Esophagus muscularis mucosa (tissue), 4 donors: ENCODE measurements around the gene DAAM2. TPM values are rescaled to one million over a fixed set of nuclear protein-coding genes. Genes with fewer than 3 reads are reported as not detected.

Experiments
- DNase-seq: peaks from one replicate; pipeline ENCODE4 v3.0.0-alpha.2; 2017; ENCODE audit errors: extremely low spot score
- H3K27ac ChIP-seq, 4 donors: fragments of 200-600 bp; sonication (generic); replicated peaks in 1 of 4; 1 replicate in 3 of 4; 2 replicates in 1 of 4; pipeline ENCODE4 v1.5.1; 2016 to 2019; ENCODE audit warnings: mild to moderate bottlenecking in 1 of 4
- H3K27me3 ChIP-seq, 4 donors: fragments of 200-600 bp; sonication (generic); one replicate each; pipeline versions ENCODE4 v1.5.1 to v1.6.0; 2016 to 2019
- H3K36me3 ChIP-seq, 4 donors: fragments of 200-600 bp; sonication (generic); one replicate each; pipeline ENCODE4 v1.5.1; 2016 to 2019
- H3K4me1 ChIP-seq, 4 donors: fragments of 200-600 bp; sonication (generic); one replicate each; pipeline ENCODE4 v1.5.1; 2016 to 2019
- H3K4me3 ChIP-seq, 4 donors: fragments of 200-600 bp; sonication (generic); 1 replicate in 2 of 4; 2 replicates in 2 of 4; pipeline ENCODE4 v1.5.1; 2016 to 2019; ENCODE audit warnings: mild to moderate bottlenecking in 4 of 4, moderate library complexity in 1 of 4
- H3K9me3 ChIP-seq, 4 donors: fragments of 200-600 bp; sonication (generic); 1 replicate in 3 of 4; 2 replicates in 1 of 4; pipeline ENCODE4 v1.5.1; 2016 to 2019
- EP300 ChIP-seq: sonication (generic); formaldehyde crosslinking; IDR thresholded peaks from one replicate; pipeline ENCODE4 v1.6.1; 2017; ENCODE audit warnings: antibody characterized with exemption
- POLR2A ChIP-seq: fragments of 450-650 bp; IDR thresholded peaks from one replicate; pipeline ENCODE4 v1.6.1; 2017; ENCODE audit warnings: antibody characterized with exemption, moderate library complexity, mild to moderate bottlenecking, low read depth
- POLR2AphosphoS5 ChIP-seq, 2 donors: sonication (generic); formaldehyde crosslinking; IDR thresholded peaks; one replicate each; pipeline ENCODE4 v1.6.1; 2017; ENCODE audit warnings: antibody characterized with exemption in 2 of 2
- WGBS: methylation state at CpG from one replicate; pipeline ENCODE4 v1.1.5; 2018; 5-methylcytosine and 5-hydroxymethylcytosine counted together
- intact Hi-C: fragments of 100-400 bp; cut with DNase I; formaldehyde crosslinking; loops from one replicate; pipeline ENCODE4 v1.15.1; 2023
- total RNA-seq, 4 donors: library from RNA; depleted of rRNA; stranded (reverse); fragments of >200 nt; gene quantifications; one replicate each; pipeline versions ENCODE4 v1.1.0 to v1.2.1, GENCODE V29; 2016
- TF ChIP-seq, protein P1 (sequence below), 3 experiments: fragments of 200-600 bp in 2 of 3; fragments of 450-650 bp in 1 of 3; sonication (generic) in 2 of 3; IDR thresholded peaks; one replicate each; pipeline ENCODE4 v1.5.1; 2017 to 2019; ENCODE audit warnings: antibody characterized with exemption in 3 of 3, mild to moderate bottlenecking in 2 of 3, moderate library complexity in 1 of 3

Gene DAAM2
- total RNA-seq, 4 donors from 2014 or later: 221 to 446 (median 392) TPM

GRCh38 chr6:39816747-39817146 is 24.6 kb downstream of the DAAM2 start:
- Histone ChIP-seq H3K4me1 (peaks cover 48 to 100% (median 100%) of the 10 kb centered on the region in 4 donors), H3K27ac (peak overlapping the region; percentile 81 to 97 (median 88)), H3K27me3 (no peaks in the 10 kb centered on the region), H3K4me3 (no peak overlapping the region), H3K36me3 (peaks cover 0 to 12% (median 4%) of the 10 kb centered on the region in 4 donors), H3K9me3 (no peaks in the 10 kb centered on the region)
- WGBS: 51% methylated on average over 7 of the region's 7 CpGs
- intact Hi-C loops: no loop called here
- no peak for DNase-seq
- TF ChIP-seq, protein P1, sequence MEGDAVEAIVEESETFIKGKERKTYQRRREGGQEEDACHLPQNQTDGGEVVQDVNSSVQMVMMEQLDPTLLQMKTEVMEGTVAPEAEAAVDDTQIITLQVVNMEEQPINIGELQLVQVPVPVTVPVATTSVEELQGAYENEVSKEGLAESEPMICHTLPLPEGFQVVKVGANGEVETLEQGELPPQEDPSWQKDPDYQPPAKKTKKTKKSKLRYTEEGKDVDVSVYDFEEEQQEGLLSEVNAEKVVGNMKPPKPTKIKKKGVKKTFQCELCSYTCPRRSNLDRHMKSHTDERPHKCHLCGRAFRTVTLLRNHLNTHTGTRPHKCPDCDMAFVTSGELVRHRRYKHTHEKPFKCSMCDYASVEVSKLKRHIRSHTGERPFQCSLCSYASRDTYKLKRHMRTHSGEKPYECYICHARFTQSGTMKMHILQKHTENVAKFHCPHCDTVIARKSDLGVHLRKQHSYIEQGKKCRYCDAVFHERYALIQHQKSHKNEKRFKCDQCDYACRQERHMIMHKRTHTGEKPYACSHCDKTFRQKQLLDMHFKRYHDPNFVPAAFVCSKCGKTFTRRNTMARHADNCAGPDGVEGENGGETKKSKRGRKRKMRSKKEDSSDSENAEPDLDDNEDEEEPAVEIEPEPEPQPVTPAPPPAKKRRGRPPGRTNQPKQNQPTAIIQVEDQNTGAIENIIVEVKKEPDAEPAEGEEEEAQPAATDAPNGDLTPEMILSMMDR (IDR thresholded peaks at IDR 0.05): peak in 1 of 3 experiments; percentile 11
- TF ChIP-seq EP300: peak; percentile 74
- no peak for TF ChIP-seq POLR2A
- TF ChIP-seq POLR2AphosphoS5 (IDR thresholded peaks at IDR 0.05): peak; percentile 68 to 80

- H3K4me3 ChIP-seq: no peak overlapping the region
- no peaks in the 10 kb centered on the region for H3K9me3 ChIP-seq
- peaks cover 0 to 12% (median 4%) of the 10 kb centered on the region in 4 donors for H3K36me3 ChIP-seq
- H3K4me1 ChIP-seq: peaks cover 50 to 100% (median 100%) of the 10 kb centered on the region in 4 donors
- intact Hi-C loops: no loop called here
- H3K27ac ChIP-seq: peak overlapping the region; percentile 81 to 97 (median 88)
- no peak for DNase-seq
- TF ChIP-seq, protein P1 (IDR thresholded peaks at IDR 0.05): no peak
- TF ChIP-seq POLR2AphosphoS5 (IDR thresholded peaks at IDR 0.05): peak in 1 of 2 donors; percentile 44
- H3K27me3 ChIP-seq: no peaks in the 10 kb centered on the region
- WGBS: 55% methylated on average over 2 of the region's 2 CpGs
Observed at GRCh38 chr6:39818695-39819094, 26.5 kb downstream of the DAAM2 start.

DNA sequence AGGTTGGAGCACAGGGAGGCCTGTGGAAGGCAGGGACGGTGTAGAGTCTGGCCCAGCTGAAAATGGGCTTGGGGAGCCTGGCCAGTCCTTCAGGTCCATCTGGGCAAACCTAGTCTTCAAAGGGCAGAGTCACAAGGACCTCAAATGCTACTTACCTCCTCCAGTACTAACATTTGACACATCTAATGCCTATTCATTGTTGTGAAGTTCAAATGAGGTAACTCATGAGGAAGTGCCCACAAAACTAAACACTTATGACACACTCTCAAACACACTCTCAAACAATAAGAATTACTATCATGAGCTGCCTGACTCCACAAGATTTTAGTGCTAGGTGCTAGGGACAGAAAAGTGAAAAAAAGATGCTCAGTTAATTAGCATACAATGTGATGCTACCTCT is 27.1 kb downstream of the DAAM2 start:
- Histone ChIP-seq H3K36me3 (peaks cover 0 to 12% (median 4%) of the 10 kb centered on the region in 4 donors), H3K4me1 (peaks cover 52 to 100% (median 100%) of the 10 kb centered on the region in 4 donors), H3K27me3 (no peaks in the 10 kb centered on the region), H3K27ac (peak overlapping the region; percentile 81 to 97 (median 88)), H3K9me3 (no peaks in the 10 kb centered on the region), H3K4me3 (no peak overlapping the region)
- WGBS: 57% methylated on average over 1 of the region's 1 CpG
- DNase-seq: no peak
- intact Hi-C loops: no loop called here
- TF ChIP-seq POLR2A (no peak), EP300 (no peak), POLR2AphosphoS5 (IDR thresholded peaks at IDR 0.05) (no peak)
- TF ChIP-seq, protein P1 (IDR thresholded peaks at IDR 0.05): no peak

DNA sequence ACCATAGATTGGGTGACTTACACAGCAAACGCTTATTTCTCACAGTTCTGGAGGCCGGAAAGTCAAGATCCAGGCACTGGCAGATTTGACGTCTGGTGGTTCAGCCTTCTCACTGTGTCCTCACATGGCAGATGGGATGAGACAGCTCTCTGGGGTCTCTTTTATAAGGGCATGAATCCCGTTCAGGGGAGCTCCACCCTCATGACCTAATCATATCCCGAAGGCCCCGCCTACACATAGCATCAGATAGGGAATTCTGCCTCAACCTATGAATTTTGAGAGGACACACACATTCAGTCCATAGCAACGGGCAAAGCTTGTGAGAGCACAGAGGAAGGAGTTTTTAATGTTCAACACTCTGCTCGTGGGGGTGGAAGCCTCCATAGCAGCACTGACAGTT is 27.5 kb downstream of the DAAM2 start:
- no peaks in the 10 kb centered on the region for H3K27me3 ChIP-seq
- H3K4me3 ChIP-seq: no peak overlapping the region
- TF ChIP-seq POLR2A (no peak), EP300 (no peak), POLR2AphosphoS5 (IDR thresholded peaks at IDR 0.05) (peak in 1 of 2 donors; percentile 26)
- TF ChIP-seq, protein P1 (IDR thresholded peaks at IDR 0.05): no peak
- intact Hi-C loops: no loop called here
- H3K36me3 ChIP-seq: peaks cover 0 to 9% (median 4%) of the 10 kb centered on the region in 4 donors
- no peaks in the 10 kb centered on the region for H3K9me3 ChIP-seq
- no peak for DNase-seq
- H3K4me1 ChIP-seq: peaks cover 56 to 100% (median 100%) of the 10 kb centered on the region in 4 donors
- H3K27ac ChIP-seq: peak overlapping the region; percentile 81 to 97 (median 88)
- 47% methylated on average over 7 of the region's 8 CpGs for WGBS

DNA sequence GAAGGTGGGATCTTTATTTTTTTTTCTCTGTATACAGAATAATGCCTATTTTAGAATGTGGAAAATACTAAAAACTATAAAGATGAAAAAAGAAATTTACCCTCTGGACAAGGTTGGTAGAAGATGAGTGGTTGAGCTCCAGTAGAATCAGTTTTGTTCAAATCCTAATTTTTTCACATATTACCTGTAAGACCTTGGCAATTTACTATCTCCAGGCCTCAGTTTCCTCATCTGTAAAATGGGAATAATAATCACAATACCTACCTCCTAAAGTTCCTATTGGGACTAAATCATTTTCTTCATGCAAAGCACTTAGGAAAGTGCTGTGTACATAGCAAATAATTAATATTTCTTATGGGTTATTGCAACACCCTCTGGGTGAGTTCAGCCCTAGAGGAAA is 28.4 kb downstream of the DAAM2 start:
- peak overlapping the region; percentile 81 to 97 (median 88) for H3K27ac ChIP-seq
- peaks cover 0 to under 1% (median 0%) of the 10 kb centered on the region in 4 donors for H3K36me3 ChIP-seq
- intact Hi-C loops: no loop called here
- no peak for DNase-seq
- H3K27me3 ChIP-seq: no peaks in the 10 kb centered on the region
- no peaks in the 10 kb centered on the region for H3K9me3 ChIP-seq
- peak overlapping the region in 3 of 4 donors; percentile 25 to 45 (median 36) for H3K4me3 ChIP-seq
- peaks cover 58 to 100% (median 100%) of the 10 kb centered on the region in 4 donors for H3K4me1 ChIP-seq
- TF ChIP-seq POLR2A (no peak), EP300 (no peak), POLR2AphosphoS5 (IDR thresholded peaks at IDR 0.05) (no peak)
- TF ChIP-seq, protein P1 (IDR thresholded peaks at IDR 0.05): no peak
